GM12878 (cell line): ENCODE data around the gene CNNM1.

Source experiments
- FOS ChIP-seq: IDR thresholded peaks from 3 replicates; pipeline ENCODE4 v1.6.1; 2011; ENCODE audit warnings: borderline replicate concordance; ENCODE audit not compliant: insufficient read length; ENCODE audit errors: extremely low read depth
- TF ChIP-seq, protein P1 (sequence below), 3 experiments: IDR thresholded peaks in 2 of 3; conservative IDR thresholded peaks in 1 of 3; 2 replicates each; pipeline ENCODE4 v1.5.1; 2011; ENCODE audit warnings: low read depth in 3 of 3, low read length in 3 of 3, mild to moderate bottlenecking in 3 of 3, control low read depth in 2 of 3, moderate library complexity in 2 of 3, inconsistent platforms in 1 of 3, mixed read lengths in 1 of 3; ENCODE audit not compliant: control insufficient read depth in 2 of 3, insufficient read depth in 1 of 3; ENCODE audit errors: extremely low read depth in 1 of 3
- TF ChIP-seq, protein P2 (sequence below): fragments of 450-650 bp; IDR thresholded peaks from 2 replicates; pipeline ENCODE4 v1.6.1; 2016; ENCODE audit warnings: mild to moderate bottlenecking

DNA sequence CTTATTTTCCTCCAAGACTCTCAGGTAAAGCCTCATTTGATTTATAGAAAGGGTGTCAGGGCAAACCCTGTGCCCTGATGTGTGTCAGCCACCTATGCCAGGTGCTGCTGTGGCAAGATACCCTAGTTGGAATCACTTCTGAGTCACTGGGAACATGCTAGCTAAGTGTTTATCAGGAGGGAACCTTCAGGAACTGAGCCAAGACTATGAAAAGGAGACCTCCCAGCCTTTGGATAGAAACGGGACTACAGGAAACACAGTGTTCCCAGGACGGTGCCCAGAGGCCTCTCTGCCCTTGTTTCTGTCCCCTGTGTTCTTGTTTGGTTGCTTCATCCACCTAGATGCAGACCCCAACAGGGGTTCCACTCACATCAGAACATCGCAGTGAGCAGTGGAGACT is 28.5 kb downstream of the CNNM1 start:
- TF ChIP-seq, protein P1, sequence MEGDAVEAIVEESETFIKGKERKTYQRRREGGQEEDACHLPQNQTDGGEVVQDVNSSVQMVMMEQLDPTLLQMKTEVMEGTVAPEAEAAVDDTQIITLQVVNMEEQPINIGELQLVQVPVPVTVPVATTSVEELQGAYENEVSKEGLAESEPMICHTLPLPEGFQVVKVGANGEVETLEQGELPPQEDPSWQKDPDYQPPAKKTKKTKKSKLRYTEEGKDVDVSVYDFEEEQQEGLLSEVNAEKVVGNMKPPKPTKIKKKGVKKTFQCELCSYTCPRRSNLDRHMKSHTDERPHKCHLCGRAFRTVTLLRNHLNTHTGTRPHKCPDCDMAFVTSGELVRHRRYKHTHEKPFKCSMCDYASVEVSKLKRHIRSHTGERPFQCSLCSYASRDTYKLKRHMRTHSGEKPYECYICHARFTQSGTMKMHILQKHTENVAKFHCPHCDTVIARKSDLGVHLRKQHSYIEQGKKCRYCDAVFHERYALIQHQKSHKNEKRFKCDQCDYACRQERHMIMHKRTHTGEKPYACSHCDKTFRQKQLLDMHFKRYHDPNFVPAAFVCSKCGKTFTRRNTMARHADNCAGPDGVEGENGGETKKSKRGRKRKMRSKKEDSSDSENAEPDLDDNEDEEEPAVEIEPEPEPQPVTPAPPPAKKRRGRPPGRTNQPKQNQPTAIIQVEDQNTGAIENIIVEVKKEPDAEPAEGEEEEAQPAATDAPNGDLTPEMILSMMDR (IDR thresholded peaks at IDR 0.05 in 2 of 3, conservative IDR thresholded peaks at IDR 0.05 in 1 of 3; ENCODE audit: control insufficient read depth in 2 of 3, extremely low read depth in 1 of 3, insufficient read depth in 1 of 3, low read depth in 3 of 3, low read length in 3 of 3) = no peak
- TF ChIP-seq, protein P2, sequence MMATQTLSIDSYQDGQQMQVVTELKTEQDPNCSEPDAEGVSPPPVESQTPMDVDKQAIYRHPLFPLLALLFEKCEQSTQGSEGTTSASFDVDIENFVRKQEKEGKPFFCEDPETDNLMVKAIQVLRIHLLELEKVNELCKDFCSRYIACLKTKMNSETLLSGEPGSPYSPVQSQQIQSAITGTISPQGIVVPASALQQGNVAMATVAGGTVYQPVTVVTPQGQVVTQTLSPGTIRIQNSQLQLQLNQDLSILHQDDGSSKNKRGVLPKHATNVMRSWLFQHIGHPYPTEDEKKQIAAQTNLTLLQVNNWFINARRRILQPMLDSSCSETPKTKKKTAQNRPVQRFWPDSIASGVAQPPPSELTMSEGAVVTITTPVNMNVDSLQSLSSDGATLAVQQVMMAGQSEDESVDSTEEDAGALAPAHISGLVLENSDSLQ = no peak
- no peak for TF ChIP-seq FOS
